SK-N-MC (cell line): Measurements from ENCODE around the gene LEFTY2.

ENCODE experiments used
- EZH2 ChIP-seq: fragments of 200-600 bp; sonication (generic); IDR thresholded peaks from one replicate; pipeline ENCODE4 v1.6.1; 2017; ENCODE audit warnings: antibody characterized with exemption
- FOXP2 ChIP-seq: optimal IDR thresholded peaks from 2 replicates; pipeline ENCODE3; 2011; ENCODE audit warnings: mild to moderate bottlenecking, moderate library complexity; ENCODE audit not compliant: insufficient read depth; ENCODE audit errors: extremely low read length, control extremely low read depth
- POLR2AphosphoS5 ChIP-seq: IDR thresholded peaks from 2 replicates; pipeline ENCODE4 v1.6.1; 2012; ENCODE audit warnings: mild to moderate bottlenecking, low read depth, low read length, borderline replicate concordance

- TF ChIP-seq POLR2AphosphoS5: peak; percentile 95
- TF ChIP-seq EZH2: no peak
- peak; percentile 73 for TF ChIP-seq FOXP2
Observed at GRCh38 chr1:225923692-225924555, 17.1 kb downstream of the LEFTY2 start, which contains the start of gene PYCR2.
